ENCODE measurements around the gene ZNF497.

Gene ZNF497

GRCh38 chr19:58372311-58373133 lies 10.0 kb upstream of the ZNF497 start:
- no peak for FAIRE-seq

DNA sequence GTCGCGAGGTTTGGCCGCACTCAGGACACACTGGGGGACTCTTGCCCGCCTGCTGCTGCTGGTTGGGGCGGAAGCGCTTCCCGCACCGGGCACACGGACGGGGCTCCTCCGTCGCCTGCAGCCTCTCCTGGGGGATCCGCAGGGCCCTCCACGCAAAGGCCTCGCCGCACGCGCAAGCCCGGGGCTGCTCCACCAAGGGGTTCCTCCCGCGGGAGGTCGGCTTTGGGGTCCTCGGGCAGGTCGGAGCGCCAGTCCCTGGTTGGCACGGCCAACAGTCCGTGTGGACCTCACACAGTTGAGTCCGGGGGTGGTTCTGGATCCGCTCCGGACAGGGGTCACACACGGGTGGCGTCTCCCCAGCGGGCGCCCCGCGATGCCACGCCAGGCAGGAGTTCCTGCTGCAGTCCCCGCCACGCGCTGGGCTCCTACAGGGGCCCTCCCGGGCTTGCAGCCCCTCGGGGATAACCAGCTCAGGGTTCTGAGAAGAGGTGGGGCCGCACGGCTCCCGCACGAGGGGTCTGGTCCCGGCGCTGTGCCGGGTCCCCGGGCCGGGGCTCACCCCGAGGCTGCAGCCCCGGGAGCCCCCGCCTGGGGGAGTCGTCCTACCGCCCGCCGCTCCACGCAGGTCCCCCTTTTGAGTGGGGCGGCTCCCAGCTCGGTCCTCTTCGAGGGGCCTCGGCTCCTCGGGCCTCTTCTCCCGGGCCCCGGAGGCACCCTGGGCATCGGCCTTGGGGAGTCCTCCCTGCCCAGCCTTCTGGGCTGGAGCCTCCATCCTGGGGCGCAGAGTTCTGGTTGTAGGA lies 6.2 kb upstream of the ZNF497 start:
- DNase-seq (ENCODE audit: insufficient read length, low spot score) (no peak), FAIRE-seq (no peak)
- no peak for TF ChIP-seq CTCF (IDR thresholded peaks at IDR 0.05; ENCODE audit: insufficient read depth, missing control alignments)

More at GRCh38 chr19:58372311-58373133, 10.0 kb upstream of the ZNF497 start:
- TF ChIP-seq CTCF (IDR thresholded peaks at IDR 0.05; ENCODE audit: insufficient read depth, missing control alignments) = no peak
- DNase-seq (ENCODE audit: insufficient read length, low spot score) = no peak

DNA sequence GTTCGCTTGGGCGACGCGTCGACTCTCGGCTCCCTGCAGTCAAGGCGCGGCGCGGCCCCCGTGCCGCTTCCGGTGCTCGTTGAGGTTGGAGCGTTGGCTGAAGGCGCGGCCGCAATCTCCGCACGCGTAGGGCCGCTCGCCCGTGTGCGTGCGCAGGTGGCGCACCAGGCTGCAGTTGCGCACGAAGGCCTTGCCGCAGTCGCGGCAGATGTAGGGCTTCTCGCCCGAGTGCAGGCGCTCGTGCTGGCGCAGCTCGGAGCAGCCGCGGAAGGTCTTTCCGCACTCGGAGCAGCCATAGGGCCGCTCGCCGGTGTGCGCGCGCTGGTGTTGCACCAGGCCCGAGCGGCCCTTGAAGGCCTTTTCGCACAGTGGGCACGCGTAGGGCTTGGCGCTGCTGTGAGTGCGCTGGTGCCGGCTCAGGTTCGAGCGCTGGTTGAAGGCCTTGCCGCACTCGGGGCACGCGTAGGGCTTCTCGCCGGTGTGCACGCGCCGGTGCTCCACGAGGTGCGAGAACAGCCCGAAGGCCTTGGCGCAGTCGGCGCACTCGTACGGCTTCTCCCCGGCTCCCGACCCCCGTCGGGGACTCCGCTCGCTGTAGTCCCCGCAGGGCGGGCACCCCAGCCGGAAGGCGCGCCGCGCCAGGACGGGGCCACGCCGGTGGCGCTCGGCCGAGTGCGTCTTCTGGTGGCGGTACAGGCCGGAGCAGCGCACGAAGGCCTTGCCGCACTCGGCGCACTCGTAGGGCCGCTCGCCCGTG lies 5.3 kb upstream of the ZNF497 start:
- FAIRE-seq (no peak), DNase-seq (ENCODE audit: insufficient read length, low spot score) (no peak)
- TF ChIP-seq CTCF (IDR thresholded peaks at IDR 0.05; ENCODE audit: insufficient read depth, missing control alignments) = no peak

DNA sequence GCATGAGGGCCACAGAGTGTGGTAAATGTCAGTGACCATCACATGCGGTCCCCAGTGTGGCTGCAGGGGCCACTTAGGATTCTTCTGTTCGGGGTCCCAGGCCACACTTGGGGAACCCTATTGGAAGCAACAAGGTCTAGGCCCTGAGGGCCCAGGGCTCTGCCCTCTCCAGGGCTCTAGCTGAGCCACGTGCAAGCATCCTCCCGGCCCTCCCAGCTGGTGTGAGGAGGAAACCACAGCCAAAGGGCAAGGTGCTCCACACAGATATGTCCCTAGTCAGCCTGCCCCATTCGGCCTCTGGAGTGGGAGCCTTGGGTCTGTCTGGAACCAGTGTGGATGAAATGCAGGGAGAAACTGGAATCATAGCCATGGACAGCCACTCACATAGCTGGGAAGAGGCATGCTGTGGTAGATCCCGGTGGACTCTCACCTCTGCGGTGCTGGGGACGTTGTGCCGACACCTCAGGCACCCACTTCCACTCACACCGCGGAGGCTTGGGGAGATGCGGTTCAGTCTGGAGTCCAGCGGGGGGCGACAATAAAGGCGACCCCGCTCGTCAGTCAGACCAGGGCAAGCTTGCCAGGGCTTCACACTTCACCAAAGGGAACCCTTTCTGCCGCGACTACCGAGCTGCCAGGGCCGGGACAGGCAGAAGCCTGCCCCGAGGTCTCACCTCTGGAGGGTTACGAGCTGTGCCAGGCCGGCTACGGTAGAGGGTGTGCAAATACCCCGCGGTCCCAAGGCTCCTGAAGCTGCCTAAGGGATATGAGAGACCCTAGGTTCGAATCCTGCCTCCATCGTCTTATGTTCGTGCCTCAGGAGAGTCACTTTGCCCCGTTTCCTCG lies 4.3 kb upstream of the ZNF497 start:
- TF ChIP-seq CTCF (IDR thresholded peaks at IDR 0.05; ENCODE audit: insufficient read depth, missing control alignments) = no peak
- DNase-seq (ENCODE audit: insufficient read length, low spot score) (no peak), FAIRE-seq (no peak)

GRCh38 chr19:58364146-58364545 lies 1.6 kb upstream of the ZNF497 start:
- FAIRE-seq = no peak

More at GRCh38 chr19:58364146-58364545, 1.6 kb upstream of the ZNF497 start:
- no peak for TF ChIP-seq CTCF (IDR thresholded peaks at IDR 0.05; ENCODE audit: insufficient read depth, missing control alignments)
- DNase-seq (ENCODE audit: insufficient read length, low spot score) = no peak
